ENCODE results near the gene RDM1. TPM values are rescaled to one million over a fixed set of nuclear protein-coding genes. Genes with fewer than 3 reads are reported as not detected.

Gene RDM1
- total and polyA plus RNA-seq, 2 of the 4 experiments (the other 2 are of a cell fraction), result 0.18 TPM; not detected in 1

DNA sequence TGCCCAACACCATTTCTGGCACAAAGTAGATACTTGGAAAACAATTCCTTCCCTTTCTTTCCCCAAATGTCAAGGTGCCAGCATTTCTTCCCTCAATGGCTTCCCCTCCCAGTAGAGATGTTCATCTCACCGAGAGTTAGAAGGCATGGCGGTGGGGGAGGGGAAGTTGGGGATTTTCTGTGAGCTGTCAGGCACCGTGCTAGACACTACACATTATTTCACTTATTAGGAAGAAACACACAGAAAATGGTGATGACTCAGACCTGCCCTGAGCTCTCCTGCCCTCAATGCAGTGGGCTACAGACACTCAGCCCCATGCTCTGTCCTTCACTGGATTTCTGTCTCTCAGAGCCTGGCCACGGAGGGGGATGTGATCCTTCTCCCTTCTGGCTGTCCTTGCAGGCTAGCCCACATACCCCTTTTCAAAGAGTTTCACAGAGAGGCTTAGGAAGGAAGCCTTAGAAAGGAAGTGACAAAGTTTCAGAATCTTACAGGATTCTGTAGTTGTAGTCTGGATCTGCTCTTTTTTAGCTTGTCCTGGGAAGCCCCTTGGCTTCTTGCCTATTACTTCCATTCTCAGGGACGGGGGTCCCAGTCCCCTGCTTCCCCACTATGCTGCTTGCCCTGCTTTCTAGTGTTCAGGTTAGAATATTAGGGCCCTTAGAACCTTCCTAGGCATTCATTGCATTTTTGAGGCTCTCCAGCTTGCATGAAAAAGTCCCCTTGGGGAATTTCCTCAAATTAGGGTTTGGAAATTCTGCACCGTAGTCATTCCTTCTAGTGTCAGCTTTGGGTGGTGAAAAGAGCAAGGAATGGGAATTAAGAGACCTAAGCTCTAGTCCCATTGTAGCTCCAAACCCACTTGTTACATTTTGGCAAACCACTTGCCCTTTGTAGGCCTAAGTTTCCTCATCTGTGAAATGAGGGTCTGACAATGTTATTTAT lies 38.2 kb downstream of the RDM1 start:
- no peak for ATAC-seq (ENCODE audit: low read depth)
- Histone ChIP-seq H3K27ac (ENCODE audit: insufficient read depth, low read length) (no peak overlapping the region), H4K20me1 (ENCODE audit: insufficient read depth, low read length) (no peaks in the 10 kb centered on the region), H3K4me1 (ENCODE audit: control insufficient read depth, insufficient read depth, low read length) (no peaks in the 10 kb centered on the region), H3K56ac (ENCODE audit: extremely low read depth, insufficient read depth, low read length) (no peak overlapping the region), H3K14ac (replicated peaks; ENCODE audit: low read depth, low read length) (no peak overlapping the region), H3K79me1 (ENCODE audit: low read depth in 1 of 2, low read length in 2 of 2) (no peaks in the 10 kb centered on the region), H3K9ac (ENCODE audit: low read depth, low read length) (no peak overlapping the region), H2BK5ac (ENCODE audit: low read depth, low read length, poor library complexity, severe bottlenecking) (no peak overlapping the region), H3K36me3 (ENCODE audit: control insufficient read depth, insufficient read depth, low read length) (no peaks in the 10 kb centered on the region), H3K27me3 (ENCODE audit: control insufficient read depth, insufficient read depth, low read length) (peaks cover 2% of the 10 kb centered on the region), H4K5ac (ENCODE audit: low read depth, low read length) (no peak overlapping the region), H2AK5ac (ENCODE audit: low read depth, low read length) (no peak overlapping the region), H3K4ac (ENCODE audit: low read depth, low read length) (no peak overlapping the region), H2AK9ac (replicated peaks; ENCODE audit: low read depth, low read length, poor library complexity) (no peak overlapping the region), H2AFZ (replicated peaks; ENCODE audit: low read length, poor library complexity) (no peak overlapping the region), H4K8ac (ENCODE audit: low read depth in 2 of 2, low read length in 2 of 2) (no peak overlapping the region), H3K9me1 (ENCODE audit: insufficient read depth, low read length) (no peaks in the 10 kb centered on the region; the same call in 1 of the 2 replicates), H3K9me3 (ENCODE audit: control insufficient read depth, insufficient read depth, low read length) (no peaks in the 10 kb centered on the region), H2BK15ac (ENCODE audit: low read depth, low read length) (no peak overlapping the region), H3K23ac (ENCODE audit: low read depth, low read length) (no peak overlapping the region), H3K18ac (ENCODE audit: low read depth, low read length) (no peak overlapping the region), H3K4me3 (ENCODE audit: insufficient read depth, low read depth, low read length) (no peak overlapping the region), H2BK120ac (ENCODE audit: low read depth, low read length) (no peak overlapping the region), H2BK20ac (ENCODE audit: low read depth, low read length) (no peak overlapping the region; the same call in 1 of the 2 replicates), H3K4me2 (ENCODE audit: low read depth, low read length) (no peak overlapping the region), H4K91ac (ENCODE audit: insufficient read depth, low read depth, low read length) (no peak overlapping the region)
- dilution Hi-C loops (cut with HindIII; ENCODE audit: low sequenced_read_pairs, unreplicated experiment) (no loop called here), intact Hi-C loops (cut with micrococcal nuclease) (no loop called here), in situ Hi-C loops (cut with MboI; ENCODE audit: low sequenced_read_pairs) (no loop called here)
- no TSS peak for BruUV-seq (replicated peaks)
- CTCF ChIA-PET, result no interaction called here
- POLR2A ChIA-PET (ENCODE audit: unreplicated experiment), result no interaction called here
- no CpG with 5 or more reads among the region's 6 CpGs for WGBS, 2 experiments (ENCODE audit: extremely low coverage in 2 of 2, insufficient read length in 1 of 2)
- DNase-seq, result peak; percentile 12
- no peak for TF ChIP-seq MAFK (IDR thresholded peaks at IDR 0.05; ENCODE audit: low read depth, low read length)
- no peak for TF ChIP-seq MAZ (IDR thresholded peaks at IDR 0.05; ENCODE audit: borderline replicate concordance, low read depth, low read length)
- no peak for TF ChIP-seq RCOR1 (IDR thresholded peaks at IDR 0.05; ENCODE audit: insufficient replicate concordance, low read length)
- no peak for TF ChIP-seq RAD21 (IDR thresholded peaks at IDR 0.05; ENCODE audit: low read length)
- no peak for TF ChIP-seq RFX5 (IDR thresholded peaks at IDR 0.05; ENCODE audit: low read depth, low read length)
- no peak for TF ChIP-seq CHD1 (IDR thresholded peaks at IDR 0.05; ENCODE audit: low read depth, low read length)
- TF ChIP-seq FOS (IDR thresholded peaks at IDR 0.05; ENCODE audit: low read depth, low read length), result no peak
- no peak for TF ChIP-seq POLR2A (IDR thresholded peaks at IDR 0.05; ENCODE audit: low read depth, low read length)
- TF ChIP-seq, protein P1, sequence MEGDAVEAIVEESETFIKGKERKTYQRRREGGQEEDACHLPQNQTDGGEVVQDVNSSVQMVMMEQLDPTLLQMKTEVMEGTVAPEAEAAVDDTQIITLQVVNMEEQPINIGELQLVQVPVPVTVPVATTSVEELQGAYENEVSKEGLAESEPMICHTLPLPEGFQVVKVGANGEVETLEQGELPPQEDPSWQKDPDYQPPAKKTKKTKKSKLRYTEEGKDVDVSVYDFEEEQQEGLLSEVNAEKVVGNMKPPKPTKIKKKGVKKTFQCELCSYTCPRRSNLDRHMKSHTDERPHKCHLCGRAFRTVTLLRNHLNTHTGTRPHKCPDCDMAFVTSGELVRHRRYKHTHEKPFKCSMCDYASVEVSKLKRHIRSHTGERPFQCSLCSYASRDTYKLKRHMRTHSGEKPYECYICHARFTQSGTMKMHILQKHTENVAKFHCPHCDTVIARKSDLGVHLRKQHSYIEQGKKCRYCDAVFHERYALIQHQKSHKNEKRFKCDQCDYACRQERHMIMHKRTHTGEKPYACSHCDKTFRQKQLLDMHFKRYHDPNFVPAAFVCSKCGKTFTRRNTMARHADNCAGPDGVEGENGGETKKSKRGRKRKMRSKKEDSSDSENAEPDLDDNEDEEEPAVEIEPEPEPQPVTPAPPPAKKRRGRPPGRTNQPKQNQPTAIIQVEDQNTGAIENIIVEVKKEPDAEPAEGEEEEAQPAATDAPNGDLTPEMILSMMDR (conservative IDR thresholded peaks at IDR 0.05; ENCODE audit: low read depth, low read length), result no peak
- TF ChIP-seq, protein P2, sequence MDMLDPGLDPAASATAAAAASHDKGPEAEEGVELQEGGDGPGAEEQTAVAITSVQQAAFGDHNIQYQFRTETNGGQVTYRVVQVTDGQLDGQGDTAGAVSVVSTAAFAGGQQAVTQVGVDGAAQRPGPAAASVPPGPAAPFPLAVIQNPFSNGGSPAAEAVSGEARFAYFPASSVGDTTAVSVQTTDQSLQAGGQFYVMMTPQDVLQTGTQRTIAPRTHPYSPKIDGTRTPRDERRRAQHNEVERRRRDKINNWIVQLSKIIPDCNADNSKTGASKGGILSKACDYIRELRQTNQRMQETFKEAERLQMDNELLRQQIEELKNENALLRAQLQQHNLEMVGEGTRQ (IDR thresholded peaks at IDR 0.05; ENCODE audit: low read depth, low read length), result no peak
- TF ChIP-seq CEBPB (IDR thresholded peaks at IDR 0.05; ENCODE audit: low read depth, low read length), result no peak
- TF ChIP-seq NFE2L2 (IDR thresholded peaks at IDR 0.05; ENCODE audit: low read depth, low read length), result no peak
- TF ChIP-seq, protein P3, sequence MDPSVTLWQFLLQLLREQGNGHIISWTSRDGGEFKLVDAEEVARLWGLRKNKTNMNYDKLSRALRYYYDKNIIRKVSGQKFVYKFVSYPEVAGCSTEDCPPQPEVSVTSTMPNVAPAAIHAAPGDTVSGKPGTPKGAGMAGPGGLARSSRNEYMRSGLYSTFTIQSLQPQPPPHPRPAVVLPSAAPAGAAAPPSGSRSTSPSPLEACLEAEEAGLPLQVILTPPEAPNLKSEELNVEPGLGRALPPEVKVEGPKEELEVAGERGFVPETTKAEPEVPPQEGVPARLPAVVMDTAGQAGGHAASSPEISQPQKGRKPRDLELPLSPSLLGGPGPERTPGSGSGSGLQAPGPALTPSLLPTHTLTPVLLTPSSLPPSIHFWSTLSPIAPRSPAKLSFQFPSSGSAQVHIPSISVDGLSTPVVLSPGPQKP (IDR thresholded peaks at IDR 0.05; ENCODE audit: borderline replicate concordance, low read depth, low read length), result no peak
- TF ChIP-seq MXI1 (IDR thresholded peaks at IDR 0.05; ENCODE audit: borderline replicate concordance, low read depth, low read length), result no peak
- no peak for TF ChIP-seq BHLHE40 (IDR thresholded peaks at IDR 0.05; ENCODE audit: low read depth, low read length)
